Hematopoietic multipotent progenitor cell treated with erythropoietin and hydrocortisone succinate and interleukin-3 and kit ligand, for 6 days (in vitro differentiated cells): ENCODE data around the gene NFIB.

Source experiments
- DNase-seq: peaks from one replicate; pipeline ENCODE4 v3.0.0-alpha.2; 2015

The NFIB gene

GRCh38 chr9:14236591-14236990, 77.3 kb downstream of the NFIB start:
- DNase-seq, result no peak

- no peak for DNase-seq
These were observed 81.8 kb downstream of the NFIB start for GRCh38 chr9:14232111-14232510.

GRCh38 chr9:14231196-14231990, 82.5 kb downstream of the NFIB start:
- no peak for DNase-seq

GRCh38 chr9:14228602-14229001, 85.3 kb downstream of the NFIB start:
- no peak for DNase-seq

GRCh38 chr9:14226855-14227532, 86.9 kb downstream of the NFIB start:
- DNase-seq, result no peak

GRCh38 chr9:14223081-14223480, 90.9 kb downstream of the NFIB start:
- DNase-seq, result no peak

GRCh38 chr9:14222149-14222835, 91.6 kb downstream of the NFIB start:
- no peak for DNase-seq

GRCh38 chr9:14221558-14221957, 92.4 kb downstream of the NFIB start:
- no peak for DNase-seq

- DNase-seq, result no peak
These were observed 92.8 kb downstream of the NFIB start for GRCh38 chr9:14221119-14221518.

GRCh38 chr9:14220256-14220655, 93.7 kb downstream of the NFIB start:
- DNase-seq, result no peak

- DNase-seq, result no peak
These were observed 94.1 kb downstream of the NFIB start for GRCh38 chr9:14219850-14220249.

GRCh38 chr9:14218253-14218652, 95.7 kb downstream of the NFIB start:
- no peak for DNase-seq

GRCh38 chr9:14216612-14217194, 97.2 kb downstream of the NFIB start:
- DNase-seq, result no peak

- no peak for DNase-seq
These were observed 98.3 kb downstream of the NFIB start for GRCh38 chr9:14215614-14216013.

- DNase-seq, result no peak
These were observed 99.2 kb downstream of the NFIB start for GRCh38 chr9:14214693-14215092.

GRCh38 chr9:14214065-14214684, 99.8 kb downstream of the NFIB start:
- DNase-seq, result peak; percentile 31

- no peak for DNase-seq
These were observed 100.4 kb downstream of the NFIB start for GRCh38 chr9:14213504-14213903.

- DNase-seq, result peak; percentile 17
These were observed 101.1 kb downstream of the NFIB start for GRCh38 chr9:14212697-14213420.

GRCh38 chr9:14212077-14212476, 101.9 kb downstream of the NFIB start:
- no peak for DNase-seq

GRCh38 chr9:14211564-14211963, 102.4 kb downstream of the NFIB start:
- DNase-seq, result no peak

GRCh38 chr9:14210428-14210827, 103.5 kb downstream of the NFIB start:
- no peak for DNase-seq
